Activated CD8-positive, alpha-beta memory T cell treated with anti-CD3 and anti-CD28 coated beads, Interleukin-2, amount 50 U/mL, for 48 hours (primary cell): ENCODE results near the gene S100A7.
"Not testable (repeated sequence)": the region's sequence is repeated elsewhere in the genome, so short reads cannot be mapped to it uniquely, and the experiment has no call there.

ENCODE experiments used
- DNase-seq: peaks from one replicate; pipeline ENCODE4 v3.0.0-alpha.2; 2020

The S100A7 gene

DNA sequence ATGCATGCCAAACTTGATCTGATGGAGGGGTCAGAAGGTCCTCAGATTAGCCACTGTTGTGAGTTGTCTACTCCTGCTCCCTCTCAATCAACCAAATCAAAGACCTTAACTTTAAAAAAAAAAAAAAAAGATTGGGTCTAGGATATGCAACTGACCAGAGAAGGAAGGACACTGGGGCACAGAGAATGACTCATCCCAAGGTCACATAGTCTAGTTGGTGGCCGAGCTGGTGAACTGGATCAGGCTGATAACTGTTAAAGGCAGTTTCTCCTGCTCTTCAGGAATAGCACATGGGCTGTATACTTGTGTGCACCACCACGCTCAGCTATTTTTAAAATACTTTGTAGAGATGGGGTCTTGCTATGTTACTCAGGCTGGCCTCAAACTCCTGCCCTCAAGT, 14.8 kb upstream of the S100A7 start:
- no peak for DNase-seq

DNA sequence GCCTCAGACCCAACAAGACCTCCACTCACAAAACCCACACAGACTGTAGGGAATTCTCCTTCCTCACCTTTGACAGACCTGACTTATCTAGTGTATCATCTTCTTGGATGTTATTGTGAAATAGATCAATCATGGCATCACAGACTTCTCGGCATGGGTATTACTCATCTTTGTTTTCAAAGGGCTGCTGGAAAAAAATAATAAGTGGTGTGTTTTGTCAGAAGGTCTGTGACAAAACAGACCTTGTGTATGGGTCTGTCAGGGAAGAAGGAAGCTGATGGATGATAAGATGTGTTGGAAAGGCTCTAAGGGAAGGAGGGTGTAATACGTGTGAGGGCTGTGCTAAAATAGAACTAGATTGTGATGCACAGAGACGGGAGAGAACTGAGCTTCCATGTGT, 13.9 kb upstream of the S100A7 start:
- DNase-seq, result no peak

DNA sequence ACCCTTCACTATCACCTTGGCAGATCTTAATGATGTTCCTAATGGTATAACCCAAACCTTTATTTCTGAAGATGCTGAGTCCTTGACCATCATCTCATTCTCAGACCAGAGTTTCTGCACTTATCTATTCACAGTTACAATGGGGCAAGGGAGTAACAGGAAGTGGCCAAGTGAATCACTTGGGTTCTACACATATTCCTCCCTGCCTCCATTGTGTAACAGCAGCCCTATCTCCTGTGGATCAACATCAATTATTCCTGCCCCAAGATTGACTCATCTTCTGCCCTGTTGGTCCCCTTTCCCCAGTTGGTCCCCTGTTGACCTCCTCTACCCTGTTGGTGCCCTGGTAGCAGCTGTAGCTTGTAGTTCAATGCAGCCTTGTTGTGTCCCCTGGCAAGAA, 10.3 kb upstream of the S100A7 start:
- no peak for DNase-seq

DNA sequence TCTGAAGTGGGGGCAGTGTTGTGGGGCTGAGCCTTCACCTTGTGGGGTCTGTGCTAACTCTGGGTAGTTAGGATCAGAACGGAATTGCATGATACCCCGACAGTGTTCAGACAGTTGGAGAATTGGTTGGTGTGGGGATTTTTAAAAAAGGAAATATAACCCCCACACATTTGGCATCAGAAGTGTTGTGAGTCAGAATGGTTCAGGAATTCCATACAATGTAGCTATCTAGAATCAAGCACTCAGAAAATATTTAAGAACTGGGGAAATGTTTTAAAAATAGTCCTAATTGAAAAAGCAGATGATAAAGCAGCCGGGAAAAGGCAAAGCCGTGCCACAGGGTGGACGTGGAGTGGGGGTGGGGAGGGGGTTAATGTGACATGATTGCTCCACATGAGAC, 6.5 kb upstream of the S100A7 start:
- DNase-seq, result no peak

DNA sequence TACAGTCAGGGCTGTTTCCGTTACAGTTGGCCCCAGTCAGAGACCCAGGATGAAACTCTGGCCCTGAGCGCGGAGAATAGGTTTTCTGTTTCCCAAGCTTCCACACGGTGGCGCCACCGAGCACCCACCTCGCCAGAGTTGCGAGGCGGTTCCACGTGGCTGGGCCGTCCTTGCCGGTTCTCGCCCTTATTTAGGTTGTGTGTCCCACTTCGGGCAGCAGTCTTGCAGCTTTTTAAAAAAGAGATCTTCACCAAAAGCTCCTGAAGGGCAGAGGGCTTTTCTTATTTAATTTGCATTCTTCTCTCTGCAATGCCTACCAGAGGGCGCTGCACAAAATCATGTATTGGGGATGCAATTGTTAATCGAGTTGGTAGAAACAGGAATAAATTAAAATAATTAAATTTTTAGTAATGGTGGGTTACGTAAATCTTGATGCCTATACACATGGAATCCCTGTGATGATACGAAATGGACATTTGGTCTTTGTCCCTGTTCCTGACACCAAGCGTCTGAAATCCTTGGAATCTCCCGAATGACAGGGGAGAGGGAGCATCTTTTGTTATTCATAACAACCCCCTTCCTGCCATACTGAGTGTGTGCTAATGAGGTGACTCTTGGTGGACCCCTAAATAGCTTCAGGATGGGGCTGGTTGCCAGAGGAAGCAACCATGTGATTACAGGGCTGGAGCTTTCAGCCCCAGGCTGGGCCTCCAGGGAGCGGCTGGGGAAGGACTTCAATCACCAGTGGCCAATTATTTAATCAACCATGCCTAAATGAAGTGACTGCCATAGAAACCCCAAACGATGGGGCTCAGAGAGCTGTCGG, 5.6 kb upstream of the S100A7 start:
- DNase-seq, result peak; percentile 90

DNA sequence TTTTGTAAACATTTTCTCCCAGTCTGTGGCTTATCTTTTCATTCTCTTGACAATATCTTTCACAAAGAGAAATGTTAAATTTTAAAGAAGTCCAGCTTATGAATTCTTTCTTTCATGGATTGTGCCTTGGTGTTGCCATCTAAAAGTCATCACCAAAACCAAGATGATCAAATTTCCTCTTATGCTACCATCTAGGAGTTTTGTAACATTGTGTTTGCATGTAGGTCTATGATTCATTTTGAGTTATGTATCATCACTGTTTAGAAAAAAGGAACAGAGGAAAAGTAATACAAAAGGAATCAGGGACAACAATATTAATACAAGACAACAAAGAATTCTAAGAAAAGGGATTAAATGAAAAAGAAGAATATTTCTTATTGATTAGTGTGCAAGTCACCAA, 2.3 kb upstream of the S100A7 start:
- not testable (repeated sequence) for DNase-seq

DNA sequence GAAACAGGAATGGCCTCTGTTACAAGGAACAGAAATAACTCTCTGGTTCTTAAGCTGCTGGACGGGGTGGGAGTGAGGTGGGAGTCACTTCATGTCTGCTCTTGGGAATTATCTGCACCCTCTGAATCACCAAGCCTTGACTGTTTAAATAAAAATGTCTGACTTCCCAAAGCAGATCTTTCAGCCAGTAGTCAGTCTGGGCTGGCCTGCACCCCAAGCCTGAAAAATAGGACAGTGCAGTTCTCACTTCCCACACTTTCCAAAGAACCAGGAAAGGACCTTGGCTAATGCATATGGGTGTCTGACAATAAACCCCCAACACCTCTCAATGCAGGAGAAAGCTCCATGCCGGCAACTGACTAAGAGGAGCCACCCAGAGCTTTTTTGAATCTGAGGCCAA, 796 bp downstream of the S100A7 start:
- DNase-seq, result no peak

DNA sequence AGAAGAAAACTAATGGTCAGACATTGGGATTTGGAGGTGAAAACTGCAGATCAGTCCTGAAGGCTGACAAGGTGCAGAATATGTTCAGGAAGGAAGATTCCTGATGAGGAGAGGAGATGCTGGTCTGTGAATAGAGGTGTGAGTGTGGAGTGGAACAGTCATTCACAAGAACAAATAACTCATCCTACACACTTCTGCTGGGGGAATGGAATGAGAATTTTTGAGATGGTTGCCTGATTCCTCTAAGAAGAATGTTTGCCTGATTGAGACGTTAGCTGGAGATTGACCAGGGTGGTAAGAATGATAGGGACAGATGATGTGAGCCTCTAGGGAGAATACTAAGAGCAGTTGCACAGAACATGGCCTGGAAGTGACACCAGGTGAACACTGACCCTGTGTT, 4.1 kb downstream of the S100A7 start:
- DNase-seq, result no peak

DNA sequence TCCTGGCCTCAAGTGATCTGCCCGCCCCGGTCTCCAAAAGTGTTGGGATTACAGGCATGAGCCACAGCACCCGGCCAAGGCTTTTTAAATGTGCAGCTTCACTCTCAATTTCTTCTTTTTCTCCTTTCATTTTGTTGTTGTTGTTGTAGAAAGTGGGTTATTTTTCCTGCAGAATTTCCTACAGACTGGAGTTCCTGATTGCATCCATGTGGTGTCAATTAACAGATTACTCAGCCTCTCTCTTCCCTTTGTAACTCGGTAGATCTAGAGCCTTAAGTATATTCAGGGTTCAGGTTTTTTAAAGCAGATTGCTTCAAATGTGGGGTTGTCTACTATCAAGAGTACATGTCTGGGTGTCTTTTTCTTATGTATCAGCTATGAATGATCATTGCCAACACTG, 11.6 kb downstream of the S100A7 start:
- not testable (repeated sequence) for DNase-seq

DNA sequence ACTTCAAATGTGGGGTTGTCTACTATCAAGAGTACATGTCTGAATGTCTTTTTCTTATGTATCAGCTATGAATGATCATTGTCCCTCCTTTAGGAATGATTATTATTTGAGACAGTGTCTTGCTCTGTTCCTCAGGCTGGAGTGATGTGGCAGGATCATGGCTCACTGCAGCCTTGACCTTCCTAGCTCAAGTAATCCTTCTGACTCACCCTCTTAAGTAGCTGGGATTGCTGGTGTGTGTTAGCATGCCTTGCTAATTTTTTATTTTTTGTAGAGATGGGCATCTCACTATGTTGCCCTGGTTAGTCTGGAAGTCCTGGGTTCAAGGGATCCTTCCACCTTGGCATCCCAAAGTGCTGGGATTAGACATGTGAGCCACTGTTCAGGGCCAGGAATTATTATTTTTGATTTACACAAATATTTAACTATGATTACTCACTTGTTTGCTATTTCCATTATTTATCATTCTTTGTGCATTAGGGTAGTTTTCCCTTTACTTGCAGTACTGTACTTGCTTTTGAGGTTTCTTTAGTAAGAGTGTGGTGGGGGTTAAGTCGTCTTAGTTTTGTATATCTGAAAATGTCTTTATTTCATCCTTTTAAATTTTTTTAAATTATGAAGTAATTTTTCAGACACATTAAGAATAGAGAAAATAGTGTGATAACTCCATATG, 12.8 kb downstream of the S100A7 start:
- DNase-seq, result no peak

DNA sequence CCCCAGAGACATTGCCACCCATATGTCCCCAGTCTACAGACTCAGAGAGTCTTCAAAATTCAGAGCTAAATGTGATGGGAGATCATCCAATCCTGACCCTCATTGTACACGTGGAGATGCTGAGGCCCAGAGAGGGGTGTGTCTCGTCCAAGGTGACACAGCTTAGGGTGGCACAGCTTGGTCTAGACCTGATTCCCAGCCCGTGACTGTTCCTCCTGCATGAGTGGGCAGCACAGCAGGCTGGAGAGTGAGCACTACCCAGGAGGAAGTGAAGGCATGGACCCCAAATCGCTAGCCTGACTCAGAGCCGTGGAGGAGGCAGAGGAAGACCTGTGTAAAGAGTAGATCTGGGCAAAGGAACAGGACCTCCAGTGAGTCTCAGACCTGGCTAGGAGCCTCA, 16.4 kb downstream of the S100A7 start:
- no peak for DNase-seq

DNA sequence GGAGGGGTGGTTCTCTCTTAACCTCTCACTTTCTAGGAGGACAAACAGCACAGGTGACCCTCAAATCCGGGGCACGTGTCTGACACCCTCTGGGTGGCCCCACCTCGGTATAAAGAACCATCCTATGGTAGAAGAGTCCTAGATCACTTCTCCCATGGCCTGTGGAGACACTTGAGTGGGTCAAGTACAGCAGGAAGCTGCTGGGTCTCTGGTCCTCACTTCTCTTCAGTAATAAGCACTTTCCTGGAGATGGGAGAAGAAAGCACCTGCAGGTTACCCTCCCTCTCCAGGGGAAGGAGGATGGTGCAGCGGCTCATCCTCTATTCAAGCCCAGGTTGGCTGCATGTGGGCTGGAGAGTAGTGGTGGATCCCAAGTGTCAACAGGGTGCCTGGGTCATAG, 17.0 kb downstream of the S100A7 start:
- DNase-seq, result no peak

DNA sequence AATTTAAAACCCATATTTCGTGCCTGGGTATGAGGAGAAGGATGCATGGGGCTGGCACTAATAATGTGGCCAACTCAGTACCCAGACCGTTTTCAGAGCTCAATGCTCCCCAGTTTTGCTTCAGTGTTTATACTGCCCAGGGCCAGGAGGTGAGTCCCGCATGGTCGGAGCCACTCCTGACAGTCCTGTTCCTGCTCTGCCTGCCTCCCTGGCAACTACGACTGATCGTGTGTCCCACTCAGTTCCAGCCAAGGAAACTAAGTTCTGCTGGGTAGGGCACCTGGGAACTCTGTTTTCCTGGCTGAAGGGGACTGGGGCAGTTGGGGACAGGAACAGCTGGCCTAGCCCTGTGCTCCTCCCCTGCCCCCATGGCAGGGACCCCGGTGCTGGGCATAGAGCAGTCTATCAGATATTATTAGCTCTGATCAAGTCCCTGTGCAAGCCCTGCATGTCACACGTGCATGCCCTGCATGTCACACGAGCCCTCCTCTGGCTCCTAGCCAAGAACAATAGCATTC, 19.2 kb downstream of the S100A7 start:
- peak; percentile 20 for DNase-seq

DNA sequence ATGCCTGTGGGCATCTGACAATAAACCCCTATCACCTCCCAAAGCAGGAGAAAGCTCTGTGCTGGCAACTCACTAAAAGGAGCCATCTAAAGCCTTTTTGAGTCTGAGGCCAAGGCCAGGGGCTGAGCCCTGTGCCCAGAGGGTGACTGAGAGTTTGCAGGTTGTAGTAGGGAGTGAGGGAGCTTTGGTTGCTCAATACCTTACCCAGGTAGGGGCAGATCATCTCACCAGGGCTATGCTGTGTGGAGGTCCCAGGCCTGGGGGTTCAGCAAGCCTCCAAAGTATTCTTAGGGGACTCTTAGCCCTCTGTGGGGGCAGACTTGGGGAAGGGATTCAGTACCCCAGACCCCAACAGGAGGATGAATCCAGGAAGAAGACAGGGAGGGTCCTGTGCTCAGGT, 21.2 kb downstream of the S100A7 start:
- DNase-seq, result peak; percentile 29

DNA sequence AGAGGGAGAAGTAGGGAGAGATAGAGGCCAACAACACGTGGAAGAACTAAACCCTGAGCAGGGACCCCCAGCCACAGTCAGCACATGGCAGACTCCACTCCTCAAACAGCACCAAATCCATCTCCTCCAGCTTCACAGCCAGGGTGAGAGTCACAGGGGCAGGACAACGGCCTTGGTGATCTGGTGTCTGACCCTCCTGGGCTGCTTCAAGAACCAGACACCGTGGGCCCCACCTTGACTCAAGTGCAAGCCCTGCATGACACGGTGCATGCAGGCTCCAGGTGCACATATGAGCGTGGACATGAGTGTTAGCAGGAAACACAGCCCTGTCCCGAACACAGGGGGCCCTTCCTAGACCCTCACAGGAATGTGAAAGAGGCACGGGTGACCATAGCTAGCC, 21.9 kb downstream of the S100A7 start:
- peak; percentile 13 for DNase-seq

DNA sequence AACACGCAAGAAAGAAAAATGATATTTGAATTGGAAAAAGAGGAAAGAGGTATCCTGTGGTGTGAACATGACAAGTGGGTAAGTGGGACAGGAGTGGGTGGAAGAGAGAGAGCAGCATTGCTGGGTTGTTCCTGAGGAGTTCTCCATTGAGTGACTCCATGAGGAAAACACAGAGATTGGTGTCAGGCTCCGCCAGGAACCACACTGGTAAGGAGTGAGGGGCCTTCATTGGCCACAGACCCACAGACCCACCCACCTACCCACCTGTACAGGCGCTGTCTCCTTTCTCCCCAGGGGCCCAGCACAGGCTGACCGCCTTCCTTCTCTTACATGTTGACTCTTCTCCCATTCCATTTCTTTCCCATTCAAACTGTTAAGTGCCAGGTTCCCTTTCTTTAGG, 23.2 kb downstream of the S100A7 start:
- no peak for DNase-seq

DNA sequence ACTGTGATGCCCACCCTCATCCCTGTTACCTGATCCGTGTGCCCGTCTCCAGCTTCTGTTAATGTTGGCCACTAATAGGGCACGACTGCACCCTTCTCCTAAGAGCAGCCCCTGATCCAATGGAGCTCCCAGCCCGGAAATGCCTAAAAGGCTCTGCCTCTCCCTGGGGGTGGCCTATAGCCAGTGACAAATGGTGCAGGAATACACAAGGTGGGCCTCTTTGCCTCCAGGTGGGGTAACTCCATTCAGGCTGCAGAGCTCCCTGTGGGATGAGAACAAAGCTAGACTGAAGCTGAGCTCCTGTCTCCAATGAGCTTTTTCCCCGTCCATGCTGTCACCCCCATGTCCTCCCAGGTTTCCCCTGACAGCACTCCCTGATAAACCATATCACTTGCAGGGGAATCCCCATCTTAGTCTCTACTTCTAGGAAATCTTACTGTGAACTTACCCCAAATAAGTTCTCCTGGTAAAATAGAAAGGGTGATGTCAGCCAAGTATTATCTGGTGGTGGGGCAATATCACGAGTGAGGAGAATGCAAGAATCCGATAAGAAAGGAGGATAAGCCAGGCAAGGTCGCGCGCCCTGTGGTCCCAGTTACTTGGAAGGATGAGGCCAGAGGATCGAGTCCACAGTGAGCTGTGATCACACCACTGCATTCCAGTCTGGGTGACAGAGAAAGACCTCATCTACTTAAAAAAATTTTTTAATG, 25.6 kb downstream of the S100A7 start:
- DNase-seq, result no peak

DNA sequence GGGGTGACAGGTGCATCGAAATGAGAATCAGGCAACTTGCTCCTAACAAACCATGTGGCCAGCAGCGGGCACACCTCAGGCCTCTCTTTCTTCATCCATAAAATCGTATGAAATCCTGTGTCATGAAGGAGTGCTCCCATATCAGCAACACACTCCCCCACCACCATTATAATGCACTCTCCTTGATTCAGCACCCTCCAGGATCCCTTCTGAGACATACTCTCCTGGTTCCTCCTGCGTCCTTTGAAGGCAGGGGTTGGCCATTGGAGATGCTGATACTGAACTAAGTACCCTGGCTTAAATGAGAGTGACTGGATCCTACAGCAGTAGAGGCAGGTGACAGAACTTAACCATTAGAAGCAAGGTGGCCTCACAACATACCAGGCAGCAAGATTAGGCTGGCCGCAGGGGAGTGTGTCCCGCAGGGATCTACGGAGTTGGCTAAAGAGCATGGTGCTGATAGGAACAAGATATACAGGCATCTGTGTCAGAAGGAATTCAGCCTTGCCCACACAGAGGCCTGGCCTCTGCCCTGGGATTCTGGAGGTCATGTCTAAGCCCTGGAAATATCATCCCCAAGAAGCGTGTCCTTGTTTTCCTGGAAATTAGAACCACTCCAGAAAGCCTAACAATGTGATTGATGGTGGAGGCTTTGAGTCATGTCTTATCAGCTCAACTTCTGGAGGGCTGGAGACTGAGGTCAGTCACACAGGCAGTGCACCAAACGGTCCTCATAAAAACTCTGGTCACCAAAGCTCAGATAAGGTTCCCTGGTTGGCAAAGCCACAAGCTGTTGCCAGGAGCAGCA, 27.4 kb downstream of the S100A7 start:
- DNase-seq, result no peak

DNA sequence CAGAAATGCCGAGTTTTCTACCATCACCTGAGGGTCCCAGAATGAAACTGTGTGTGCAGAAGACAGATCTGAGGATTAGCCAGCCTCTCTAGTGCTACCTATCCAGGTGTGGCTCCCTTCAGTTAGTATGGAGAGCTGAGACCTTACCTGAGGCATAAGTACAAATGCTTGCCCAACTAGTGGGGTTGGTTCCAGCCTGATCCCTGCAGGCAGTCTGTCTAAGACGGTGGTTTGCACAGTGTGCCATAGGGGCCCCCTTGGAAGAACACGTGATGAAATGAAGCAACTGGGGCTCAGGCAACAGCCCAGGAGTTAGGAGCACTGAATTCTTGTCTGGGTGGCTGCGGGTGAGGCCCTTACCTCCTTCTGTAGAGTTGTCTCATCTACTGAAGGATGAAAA, 28.5 kb downstream of the S100A7 start:
- no peak for DNase-seq

DNA sequence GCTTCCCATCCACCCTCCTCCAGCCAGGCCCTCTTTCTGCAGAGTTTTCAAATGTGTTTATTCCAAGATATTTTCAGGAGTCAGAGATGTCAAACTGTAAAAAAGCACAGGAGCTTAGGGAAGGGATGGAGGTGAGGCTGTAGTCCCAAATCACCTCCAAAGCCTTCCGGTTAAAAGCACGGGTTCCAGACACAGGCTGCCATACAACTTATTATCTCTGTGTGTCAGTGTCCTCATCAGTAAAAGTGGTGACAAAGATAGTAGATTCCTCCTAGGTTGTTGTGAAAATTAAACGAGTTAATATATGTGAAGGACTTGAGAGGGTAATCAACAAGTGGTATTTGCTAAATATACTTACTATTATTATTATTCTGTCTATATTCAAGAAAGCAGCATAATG, 29.0 kb downstream of the S100A7 start:
- no peak for DNase-seq

DNA sequence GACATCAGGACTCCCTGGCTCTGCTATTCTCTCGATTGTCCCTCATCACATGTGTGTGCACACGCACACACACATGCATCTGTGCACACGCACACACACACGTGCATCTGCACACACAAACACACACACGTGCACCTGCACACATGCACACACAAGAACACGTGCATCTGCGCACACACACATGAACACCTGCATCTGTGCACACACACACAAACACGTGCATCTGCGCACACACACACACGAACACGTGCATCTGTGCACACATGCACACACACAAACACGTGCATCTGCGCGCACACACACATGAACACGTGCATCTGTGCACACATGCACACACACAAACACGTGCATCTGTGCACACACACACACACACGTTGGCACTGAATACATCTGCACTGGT, 29.4 kb downstream of the S100A7 start:
- no peak for DNase-seq

DNA sequence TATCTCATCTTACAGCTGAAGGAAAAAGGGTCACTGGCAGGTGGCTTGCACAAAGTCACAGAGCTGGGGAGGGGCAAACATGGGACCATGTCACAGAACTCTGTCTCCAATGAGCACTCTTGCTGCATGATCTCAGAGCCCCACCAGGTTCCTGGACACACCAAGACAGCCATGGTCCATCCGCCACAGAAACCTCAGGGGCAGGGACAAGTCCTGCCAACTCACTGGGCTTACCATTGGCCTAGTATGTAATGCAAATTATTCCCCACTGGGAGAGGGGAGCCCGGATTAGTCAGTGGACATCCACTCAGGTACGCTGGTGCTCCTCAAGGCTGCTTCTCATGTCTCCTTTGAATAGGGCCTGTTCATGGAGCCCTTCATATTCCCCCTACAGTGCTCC, 29.9 kb downstream of the S100A7 start:
- no peak for DNase-seq

DNA sequence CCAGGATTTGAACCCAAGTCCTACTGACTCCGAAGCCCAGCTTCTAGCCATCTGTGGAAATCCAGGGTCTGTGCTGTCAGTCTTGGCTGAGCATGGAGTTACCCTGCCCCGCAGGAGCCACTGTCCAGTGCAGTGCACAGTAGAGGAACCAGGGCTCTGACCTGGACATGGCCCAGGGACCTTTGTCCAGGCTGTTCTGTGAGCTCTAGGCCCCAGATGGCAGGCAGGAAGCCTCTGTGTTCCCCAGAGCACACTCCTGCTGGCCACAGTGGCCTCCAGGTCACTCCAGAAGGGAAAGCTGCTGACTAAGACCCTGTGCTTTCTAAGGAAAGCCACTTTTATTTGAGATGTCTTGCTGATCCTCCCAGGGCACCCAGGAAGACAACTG, 30.3 kb downstream of the S100A7 start:
- no peak for DNase-seq
